ENCODE data around the gene SGCD. TPM values are rescaled to one million over a fixed set of nuclear protein-coding genes. Genes with fewer than 3 reads are reported as not detected.

SGCD gene
- total and polyA plus RNA-seq, 12 donors, result 1.0 to 30.4 (median 9.4) TPM

GRCh38 chr5:156466871-156467270 is 139.9 kb downstream of the SGCD start:
- no peaks in the 10 kb centered on the region for H3K4me1 ChIP-seq (replicated peaks in 1 of 2)
- H3K27me3 ChIP-seq, result no peaks in the 10 kb centered on the region
- H3K9me3 ChIP-seq (replicated peaks in 1 of 3), result no peaks in the 10 kb centered on the region
- intact Hi-C loops (cut with DNase I), result no loop called here
- no peak overlapping the region for H3K27ac ChIP-seq
- H3K36me3 ChIP-seq (replicated peaks in 1 of 2), result no peaks in the 10 kb centered on the region
- WGBS, 4 donors, result 80 to 87% (median 83%) methylated on average over 3 of the region's 3 CpGs
- no peak for DNase-seq
- no peak overlapping the region for H3K4me3 ChIP-seq
- TF ChIP-seq POLR2A (IDR thresholded peaks at IDR 0.05) (no peak), CTCF (IDR thresholded peaks at IDR 0.05) (no peak)

GRCh38 chr5:156469636-156470035 is 142.7 kb downstream of the SGCD start:
- intact Hi-C loops (cut with DNase I), result no loop called here
- H3K36me3 ChIP-seq (replicated peaks in 1 of 2), result no peaks in the 10 kb centered on the region
- 89 to 100% (median 91%) methylated on average over 3 of the region's 3 CpGs for WGBS, 4 donors
- TF ChIP-seq CTCF (IDR thresholded peaks at IDR 0.05) (no peak), POLR2A (IDR thresholded peaks at IDR 0.05) (no peak)
- no peak overlapping the region for H3K4me3 ChIP-seq
- no peaks in the 10 kb centered on the region for H3K27me3 ChIP-seq
- no peak for DNase-seq
- H3K27ac ChIP-seq, result no peak overlapping the region
- H3K4me1 ChIP-seq (replicated peaks in 1 of 2), result peaks cover 7 to 8% of the 10 kb centered on the region in 2 donors
- H3K9me3 ChIP-seq (replicated peaks in 1 of 3), result no peaks in the 10 kb centered on the region

- WGBS, 4 donors, result 89 to 96% (median 95%) methylated on average over 3 of the region's 3 CpGs
- intact Hi-C loops (cut with DNase I), result no loop called here
These were observed 144.9 kb downstream of the SGCD start for GRCh38 chr5:156471893-156472292.

GRCh38 chr5:156473269-156473908 is 146.4 kb downstream of the SGCD start:
- Histone ChIP-seq H3K27ac (peak overlapping the region in 1 of 5 donors; percentile 1), H3K9me3 (replicated peaks in 1 of 3) (no peaks in the 10 kb centered on the region)

More at GRCh38 chr5:156471893-156472292, 144.9 kb downstream of the SGCD start:
- DNase-seq, result no peak
- Histone ChIP-seq H3K4me1 (replicated peaks in 1 of 2) (peaks cover 13 to 16% of the 10 kb centered on the region in 2 donors), H3K27me3 (no peaks in the 10 kb centered on the region), H3K4me3 (no peak overlapping the region), H3K9me3 (replicated peaks in 1 of 3) (no peaks in the 10 kb centered on the region), H3K27ac (no peak overlapping the region), H3K36me3 (replicated peaks in 1 of 2) (no peaks in the 10 kb centered on the region)
- TF ChIP-seq CTCF (IDR thresholded peaks at IDR 0.05) (no peak), POLR2A (IDR thresholded peaks at IDR 0.05) (no peak)

More at GRCh38 chr5:156473269-156473908, 146.4 kb downstream of the SGCD start:
- H3K27me3 ChIP-seq, result no peaks in the 10 kb centered on the region
- H3K4me3 ChIP-seq, result no peak overlapping the region
- TF ChIP-seq POLR2A (IDR thresholded peaks at IDR 0.05), result no peak
- no peak for TF ChIP-seq CTCF (IDR thresholded peaks at IDR 0.05)
- peak in 1 of 7 donors; percentile 11 for DNase-seq
- WGBS, 4 donors, result 40 to 46% (median 42%) methylated on average over 7 of the region's 7 CpGs
- no peaks in the 10 kb centered on the region for H3K36me3 ChIP-seq (replicated peaks in 1 of 2)
- peaks cover 13 to 16% of the 10 kb centered on the region in 2 donors for H3K4me1 ChIP-seq (replicated peaks in 1 of 2)
- intact Hi-C loops (cut with DNase I), result no loop called here
